ENCODE measurements around the gene HS6ST3.

GRCh38 chr13:96274046-96274445 is 184.1 kb downstream of the HS6ST3 start:
- no peak for TF ChIP-seq CTCF (IDR thresholded peaks at IDR 0.05; ENCODE audit: poor library complexity)
- no peak for TF ChIP-seq EZH2 (IDR thresholded peaks at IDR 0.05; ENCODE audit: borderline replicate concordance)
- TF ChIP-seq EZH2phosphoT487 (IDR thresholded peaks at IDR 0.05; ENCODE audit: low read depth, severe bottlenecking, unreplicated experiment), result no peak

Measured in hepatocyte (in vitro differentiated cells).